Activated naive CD8-positive, alpha-beta T cell treated with anti-CD3 and anti-CD28 coated beads for 36 hours (primary cell): ENCODE measurements around the gene VAT1L. TPM values are rescaled to one million over a fixed set of nuclear protein-coding genes. Genes with fewer than 3 reads are reported as not detected.

ENCODE experiments used
- DNase-seq: peaks from one replicate; pipeline ENCODE4 v3.0.0; 2021
- H3K27ac Mint-ChIP-seq: one replicate; pipeline ENCODE4 v1.8.0; 2022; ENCODE audit warnings: mild to moderate bottlenecking, moderate library complexity, mixed read lengths
- H3K27me3 Mint-ChIP-seq: one replicate; pipeline ENCODE4 v1.8.0; 2022; ENCODE audit warnings: mild to moderate bottlenecking, mixed read lengths
- H3K36me3 Mint-ChIP-seq: one replicate; pipeline ENCODE4 v1.8.0; 2021; ENCODE audit warnings: mild to moderate bottlenecking, mixed read lengths
- H3K4me1 Mint-ChIP-seq: one replicate; pipeline ENCODE4 v1.8.0; 2021; ENCODE audit warnings: mixed read lengths
- H3K4me3 Mint-ChIP-seq: one replicate; pipeline ENCODE4 v1.8.0; 2022; ENCODE audit warnings: mild to moderate bottlenecking, moderate library complexity, mixed read lengths
- H3K9me3 Mint-ChIP-seq: one replicate; pipeline ENCODE4 v1.8.0; 2022; ENCODE audit warnings: mixed read lengths
- total RNA-seq, 2 experiments: library from RNA; stranded (reverse); gene quantifications; one replicate each; pipeline ENCODE4 v1.2.3, GENCODE V29; 2021

VAT1L gene
- total RNA-seq, 2 experiments from 2014 or later = not detected

- H3K36me3 Mint-ChIP-seq = no peaks in the 10 kb centered on the region
- H3K4me3 Mint-ChIP-seq = no peak overlapping the region
- no peak overlapping the region for H3K27ac Mint-ChIP-seq
- no peak for DNase-seq
- H3K27me3 Mint-ChIP-seq = peaks cover 51% of the 10 kb centered on the region
- H3K4me1 Mint-ChIP-seq = peaks cover under 1% of the 10 kb centered on the region
- H3K9me3 Mint-ChIP-seq = no peaks in the 10 kb centered on the region
These were observed 5.1 kb downstream of the VAT1L start for GRCh38 chr16:77793417-77793816.

DNA sequence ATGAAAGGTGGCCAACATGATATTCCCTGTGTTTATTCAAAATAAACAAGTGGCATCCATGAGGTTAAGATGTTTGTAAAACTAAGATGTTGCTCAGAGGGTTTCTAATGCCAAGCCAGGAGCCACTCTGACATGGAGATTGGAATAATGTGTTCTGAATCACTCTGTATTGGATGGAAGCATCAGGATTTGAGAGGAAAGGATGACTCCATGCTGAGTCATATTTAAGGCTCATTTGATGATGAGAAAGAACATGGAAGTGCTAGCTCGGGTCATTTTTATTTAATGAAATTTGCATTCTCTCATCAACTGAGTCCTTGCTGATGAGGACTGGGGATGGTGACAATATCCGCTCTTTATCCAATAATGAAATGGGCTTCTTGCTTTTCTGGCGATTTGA lies 6.2 kb downstream of the VAT1L start:
- H3K27me3 Mint-ChIP-seq = peaks cover 53% of the 10 kb centered on the region
- H3K4me3 Mint-ChIP-seq = no peak overlapping the region
- no peaks in the 10 kb centered on the region for H3K4me1 Mint-ChIP-seq
- no peaks in the 10 kb centered on the region for H3K36me3 Mint-ChIP-seq
- no peak for DNase-seq
- H3K27ac Mint-ChIP-seq = no peak overlapping the region
- H3K9me3 Mint-ChIP-seq = no peaks in the 10 kb centered on the region

DNA sequence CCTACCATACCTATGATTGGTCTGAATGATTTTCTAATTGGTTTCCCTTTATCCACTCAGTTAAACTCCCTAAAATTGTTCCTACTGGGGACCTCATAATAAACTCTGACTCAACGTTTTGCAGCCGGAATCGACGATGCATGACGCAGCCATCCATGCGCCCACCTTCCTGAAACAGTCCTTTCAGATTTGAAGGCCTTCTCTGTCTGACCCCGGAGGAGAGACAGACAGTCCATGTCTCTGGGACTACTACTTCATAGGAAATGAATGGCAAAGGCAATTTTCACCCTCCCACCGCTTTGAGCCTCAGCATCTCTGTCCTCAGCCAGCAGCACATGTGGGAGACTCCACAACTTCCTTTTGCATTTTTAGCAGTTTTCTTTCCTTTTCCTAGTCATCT lies 13.5 kb downstream of the VAT1L start:
- no peaks in the 10 kb centered on the region for H3K36me3 Mint-ChIP-seq
- no peak overlapping the region for H3K27ac Mint-ChIP-seq
- peaks cover 33% of the 10 kb centered on the region for H3K27me3 Mint-ChIP-seq
- no peaks in the 10 kb centered on the region for H3K9me3 Mint-ChIP-seq
- H3K4me1 Mint-ChIP-seq = no peaks in the 10 kb centered on the region
- no peak for DNase-seq
- H3K4me3 Mint-ChIP-seq = no peak overlapping the region

GRCh38 chr16:77805398-77805797 lies 17.0 kb downstream of the VAT1L start:
- Mint-ChIP-seq H3K4me3 (no peak overlapping the region), H3K9me3 (no peaks in the 10 kb centered on the region), H3K27ac (no peak overlapping the region), H3K4me1 (no peaks in the 10 kb centered on the region), H3K36me3 (no peaks in the 10 kb centered on the region), H3K27me3 (peaks cover 31% of the 10 kb centered on the region)
- no peak for DNase-seq

GRCh38 chr16:77807021-77807420 lies 18.7 kb downstream of the VAT1L start:
- Mint-ChIP-seq H3K27me3 (peaks cover 35% of the 10 kb centered on the region), H3K4me1 (no peaks in the 10 kb centered on the region), H3K9me3 (no peaks in the 10 kb centered on the region), H3K4me3 (no peak overlapping the region), H3K27ac (no peak overlapping the region), H3K36me3 (no peaks in the 10 kb centered on the region)
- DNase-seq = no peak

DNA sequence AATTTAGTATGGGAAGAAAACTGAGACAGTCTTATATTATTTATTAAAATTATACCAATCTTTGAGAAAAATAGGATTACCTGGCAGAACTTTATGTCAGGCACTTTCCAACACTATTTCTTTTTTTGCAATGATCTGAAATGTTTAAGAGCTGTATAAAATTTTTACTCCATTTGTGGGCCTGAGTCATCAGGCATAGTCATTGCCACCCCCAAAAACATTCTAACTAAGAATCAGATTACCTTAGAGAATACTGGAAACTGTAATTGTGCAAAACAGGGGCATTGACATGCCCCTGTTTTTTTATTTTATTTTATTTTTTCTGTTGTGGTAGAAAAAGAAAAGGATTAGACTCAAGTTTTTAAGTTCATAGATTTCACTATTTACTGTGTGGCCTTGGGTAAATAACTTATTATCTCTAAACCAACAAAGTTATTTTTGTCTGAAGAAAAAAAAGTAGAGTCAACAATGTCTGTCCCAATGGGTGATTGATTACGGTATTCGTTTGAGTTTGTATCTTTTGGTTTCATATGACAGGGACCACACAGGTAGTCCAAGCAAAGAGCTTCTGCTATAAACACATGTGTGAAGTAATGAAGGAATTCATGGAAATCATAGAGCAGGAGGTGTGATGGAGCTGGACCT lies 24.6 kb downstream of the VAT1L start:
- H3K4me3 Mint-ChIP-seq = no peak overlapping the region
- no peak for DNase-seq
- no peaks in the 10 kb centered on the region for H3K9me3 Mint-ChIP-seq
- no peak overlapping the region for H3K27ac Mint-ChIP-seq
- peaks cover 31% of the 10 kb centered on the region for H3K27me3 Mint-ChIP-seq
- H3K36me3 Mint-ChIP-seq = no peaks in the 10 kb centered on the region
- H3K4me1 Mint-ChIP-seq = no peaks in the 10 kb centered on the region

DNA sequence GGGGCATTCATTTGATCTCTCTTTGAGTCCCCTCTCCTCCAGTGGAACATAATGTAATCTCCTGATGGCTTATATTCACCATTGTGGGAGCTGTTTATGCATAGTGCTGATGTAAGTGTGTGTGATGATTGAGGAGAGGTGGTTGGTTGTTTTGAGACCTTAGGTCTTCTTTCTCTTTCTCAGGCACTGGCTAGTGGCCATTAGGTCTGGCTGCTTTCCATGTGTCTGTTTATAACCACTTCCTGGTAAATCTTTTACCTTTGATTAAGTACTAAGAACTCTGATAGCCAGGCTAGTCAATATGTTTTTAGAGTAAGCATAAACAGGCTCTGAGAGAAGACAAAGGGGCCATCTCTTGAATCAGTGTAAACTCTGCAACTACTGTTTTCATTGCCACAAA lies 27.9 kb downstream of the VAT1L start:
- DNase-seq = no peak
- Mint-ChIP-seq H3K4me1 (no peaks in the 10 kb centered on the region), H3K4me3 (no peak overlapping the region), H3K9me3 (no peaks in the 10 kb centered on the region), H3K27ac (no peak overlapping the region), H3K36me3 (no peaks in the 10 kb centered on the region), H3K27me3 (peaks cover 20% of the 10 kb centered on the region)

GRCh38 chr16:77820340-77820739 lies 32.0 kb downstream of the VAT1L start:
- Mint-ChIP-seq H3K27me3 (peaks cover 25% of the 10 kb centered on the region), H3K27ac (no peak overlapping the region), H3K4me3 (no peak overlapping the region), H3K9me3 (no peaks in the 10 kb centered on the region), H3K4me1 (no peaks in the 10 kb centered on the region), H3K36me3 (no peaks in the 10 kb centered on the region)
- DNase-seq = no peak

- Mint-ChIP-seq H3K4me3 (no peak overlapping the region), H3K4me1 (no peaks in the 10 kb centered on the region), H3K27me3 (peaks cover 16% of the 10 kb centered on the region), H3K9me3 (no peaks in the 10 kb centered on the region), H3K27ac (no peak overlapping the region), H3K36me3 (no peaks in the 10 kb centered on the region)
- DNase-seq = no peak
These were observed 34.3 kb downstream of the VAT1L start for GRCh38 chr16:77822661-77823060.

DNA sequence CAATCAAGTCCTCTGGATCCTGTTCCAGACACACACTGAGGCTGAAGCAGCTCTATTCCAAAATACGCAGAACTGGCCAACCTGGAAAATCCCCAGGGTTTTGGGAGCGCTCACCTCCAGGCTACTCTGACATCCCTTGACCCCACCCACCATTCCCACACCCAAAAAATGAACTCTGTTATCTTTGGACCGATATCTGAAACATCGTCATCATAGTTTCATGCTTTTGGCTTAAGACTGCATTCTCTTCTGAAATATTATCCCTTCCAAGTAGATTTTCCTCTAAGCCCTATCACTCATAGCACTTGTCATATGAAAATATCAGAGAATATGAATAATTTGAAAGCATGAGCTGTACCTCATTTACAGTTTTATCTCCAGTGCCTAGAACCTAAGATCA lies 34.7 kb downstream of the VAT1L start:
- Mint-ChIP-seq H3K36me3 (no peaks in the 10 kb centered on the region), H3K9me3 (no peaks in the 10 kb centered on the region), H3K4me3 (no peak overlapping the region), H3K27ac (no peak overlapping the region), H3K4me1 (no peaks in the 10 kb centered on the region), H3K27me3 (peaks cover 16% of the 10 kb centered on the region)
- no peak for DNase-seq

GRCh38 chr16:77825196-77825595 lies 36.8 kb downstream of the VAT1L start:
- no peaks in the 10 kb centered on the region for H3K9me3 Mint-ChIP-seq
- no peaks in the 10 kb centered on the region for H3K4me1 Mint-ChIP-seq
- peaks cover 12% of the 10 kb centered on the region for H3K27me3 Mint-ChIP-seq
- no peak for DNase-seq
- no peaks in the 10 kb centered on the region for H3K36me3 Mint-ChIP-seq
- H3K27ac Mint-ChIP-seq = no peak overlapping the region
- no peak overlapping the region for H3K4me3 Mint-ChIP-seq

DNA sequence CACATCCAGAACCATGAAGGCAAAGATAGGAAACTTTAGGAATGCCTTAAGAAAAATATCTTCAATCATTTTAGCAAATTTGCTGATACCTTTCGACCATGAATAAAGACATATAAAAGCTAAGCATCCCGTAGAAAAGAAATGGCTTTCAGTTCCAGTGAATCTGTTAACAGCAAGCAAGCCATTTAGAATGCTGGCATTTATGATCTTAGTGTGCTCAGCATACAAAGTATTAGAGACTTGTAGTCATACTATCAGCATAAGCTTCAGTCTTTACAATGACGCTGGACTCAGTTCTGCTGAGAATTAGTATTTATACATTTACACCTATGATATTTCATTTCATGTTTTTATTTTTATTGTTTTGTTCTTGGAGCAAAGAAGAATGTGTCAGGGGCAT lies 38.7 kb downstream of the VAT1L start:
- no peak overlapping the region for H3K27ac Mint-ChIP-seq
- no peak for DNase-seq
- no peaks in the 10 kb centered on the region for H3K4me1 Mint-ChIP-seq
- no peak overlapping the region for H3K4me3 Mint-ChIP-seq
- H3K27me3 Mint-ChIP-seq = peaks cover 12% of the 10 kb centered on the region
- no peaks in the 10 kb centered on the region for H3K9me3 Mint-ChIP-seq
- no peaks in the 10 kb centered on the region for H3K36me3 Mint-ChIP-seq

DNA sequence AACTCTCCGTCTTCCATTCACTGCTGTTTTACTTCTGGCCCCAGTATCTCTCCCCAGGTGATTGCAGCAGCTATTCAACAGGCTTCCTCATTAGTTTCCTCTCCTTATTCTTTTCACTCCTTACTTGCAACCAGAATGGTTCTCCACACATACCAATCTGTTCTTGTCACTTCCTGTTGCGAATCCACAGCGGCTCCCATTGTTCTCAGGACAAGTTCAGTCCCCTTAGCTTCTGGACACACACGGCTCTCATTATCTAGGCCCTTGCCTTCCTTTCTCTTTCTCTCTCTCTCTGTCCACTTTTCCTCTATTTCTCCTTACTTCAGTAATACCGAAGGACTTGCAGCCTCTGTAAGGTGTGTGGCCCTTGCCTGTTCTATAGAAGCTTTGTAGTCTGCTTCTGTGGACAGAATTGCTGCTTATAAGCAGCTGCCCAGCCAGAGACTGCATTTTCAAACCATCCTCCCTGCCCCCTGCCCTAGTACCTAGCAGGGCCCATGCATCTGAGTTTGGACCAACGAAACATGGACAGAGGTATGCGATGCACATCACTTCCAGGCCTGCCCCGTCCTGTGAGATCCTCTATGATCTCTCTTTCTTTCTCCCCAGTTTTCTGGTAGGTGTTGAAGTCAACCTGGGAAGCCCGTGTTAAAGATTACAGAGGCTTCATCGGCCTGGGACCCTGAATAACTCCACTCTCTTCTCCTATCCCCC lies 45.7 kb downstream of the VAT1L start:
- H3K4me3 Mint-ChIP-seq = no peak overlapping the region
- no peaks in the 10 kb centered on the region for H3K9me3 Mint-ChIP-seq
- H3K36me3 Mint-ChIP-seq = no peaks in the 10 kb centered on the region
- no peak for DNase-seq
- no peaks in the 10 kb centered on the region for H3K4me1 Mint-ChIP-seq
- no peak overlapping the region for H3K27ac Mint-ChIP-seq
- H3K27me3 Mint-ChIP-seq = no peaks in the 10 kb centered on the region

DNA sequence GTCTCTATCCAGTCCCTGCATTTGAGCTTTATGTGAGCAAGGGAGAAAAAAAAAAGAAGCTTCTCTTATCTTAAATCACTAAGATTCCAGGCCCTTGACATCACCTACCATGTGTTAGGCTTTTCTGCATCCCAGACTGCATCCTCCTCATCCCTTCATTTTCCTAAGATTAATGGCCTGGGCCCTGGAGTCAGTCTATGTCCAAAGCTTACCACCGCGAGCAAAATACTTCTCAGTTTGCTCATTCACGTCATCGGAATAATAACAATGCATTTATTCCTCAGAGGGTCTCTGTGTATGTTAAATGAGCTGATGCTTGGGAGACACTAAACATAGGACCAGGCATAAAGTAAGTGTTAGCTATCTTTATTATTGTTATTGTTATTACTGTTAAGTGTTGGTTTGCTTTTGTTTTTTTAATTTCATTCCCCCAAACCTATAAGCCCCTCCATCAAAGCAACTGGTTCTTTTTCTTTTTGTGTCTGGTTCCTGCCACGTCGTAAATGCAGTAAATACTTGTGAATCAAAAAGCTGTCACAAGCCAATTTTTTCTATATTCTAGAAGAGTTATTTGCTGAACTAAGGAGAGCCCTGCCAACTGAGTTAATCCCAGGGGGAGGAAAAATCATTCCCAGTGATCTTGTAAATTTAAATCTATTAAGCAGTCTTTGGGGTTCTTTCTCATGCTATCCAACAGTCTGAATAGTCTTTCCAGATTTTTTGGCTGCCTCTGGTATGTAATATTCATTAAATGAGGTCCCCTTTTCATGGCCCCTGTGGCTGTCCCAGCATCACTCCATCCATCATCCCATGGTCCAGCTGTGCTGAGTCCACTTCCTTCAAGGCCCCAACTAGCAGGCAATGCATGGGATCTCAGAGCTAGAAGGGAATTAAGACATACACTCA lies 46.5 kb downstream of the VAT1L start:
- Mint-ChIP-seq H3K27ac (no peak overlapping the region), H3K36me3 (no peaks in the 10 kb centered on the region), H3K4me1 (no peaks in the 10 kb centered on the region), H3K4me3 (no peak overlapping the region), H3K27me3 (no peaks in the 10 kb centered on the region), H3K9me3 (no peaks in the 10 kb centered on the region)
- DNase-seq = no peak

DNA sequence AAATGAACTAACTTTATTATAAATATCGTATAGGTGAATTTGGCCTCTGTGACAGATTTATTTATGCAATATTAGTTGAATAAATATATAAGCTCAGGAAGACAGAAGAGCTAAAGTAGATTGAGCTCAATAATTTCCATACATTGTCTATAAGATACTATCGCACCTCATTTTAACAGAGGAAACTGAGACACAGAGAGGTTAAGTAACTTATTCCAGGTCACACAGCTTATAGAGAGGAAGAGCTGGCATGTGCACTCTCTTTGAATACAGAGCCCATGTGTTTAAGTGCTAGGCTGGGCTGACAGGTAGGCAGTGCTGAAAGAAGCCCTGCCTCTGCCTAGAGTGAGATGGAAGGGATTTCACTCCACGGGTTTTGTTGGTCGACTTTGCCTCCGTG lies 48.4 kb downstream of the VAT1L start:
- no peak for DNase-seq
- no peaks in the 10 kb centered on the region for H3K36me3 Mint-ChIP-seq
- H3K27me3 Mint-ChIP-seq = no peaks in the 10 kb centered on the region
- H3K9me3 Mint-ChIP-seq = no peaks in the 10 kb centered on the region
- no peaks in the 10 kb centered on the region for H3K4me1 Mint-ChIP-seq
- H3K4me3 Mint-ChIP-seq = no peak overlapping the region
- H3K27ac Mint-ChIP-seq = no peak overlapping the region
